GM04503 (cell line): ENCODE data around the gene KSR1.
"Not testable (repeated sequence)": the region's sequence is repeated elsewhere in the genome, so short reads cannot be mapped to it uniquely, and the experiment has no call there.

Experiments
- DNase-seq: peaks from one replicate; pipeline ENCODE4 v3.0.0-alpha.2; 2012; ENCODE audit warnings: low read depth

KSR1 gene

GRCh38 chr17:27455236-27455913, 873 bp upstream of the KSR1 start:
- DNase-seq = no peak

- DNase-seq = no peak
Measured at GRCh38 chr17:27456681-27457359, 572 bp downstream of the KSR1 start.

GRCh38 chr17:27457360-27457715, 1.1 kb downstream of the KSR1 start:
- no peak for DNase-seq

GRCh38 chr17:27457731-27458523, 1.7 kb downstream of the KSR1 start:
- no peak for DNase-seq

GRCh38 chr17:27458524-27458908, 2.3 kb downstream of the KSR1 start:
- DNase-seq = no peak

- DNase-seq = no peak
Measured at GRCh38 chr17:27459433-27459832, 3.2 kb downstream of the KSR1 start.

- DNase-seq = no peak
Measured at GRCh38 chr17:27460196-27460725, 4.0 kb downstream of the KSR1 start.

- DNase-seq = no peak
Measured at GRCh38 chr17:27461192-27461859, 5.1 kb downstream of the KSR1 start.

- DNase-seq = no peak
Measured at GRCh38 chr17:27462149-27462548, 5.9 kb downstream of the KSR1 start.

GRCh38 chr17:27462714-27463113, 6.5 kb downstream of the KSR1 start:
- DNase-seq = no peak

GRCh38 chr17:27463235-27463677, 7.0 kb downstream of the KSR1 start:
- no peak for DNase-seq

- not testable (repeated sequence) for DNase-seq
Measured at GRCh38 chr17:27464019-27464418, 7.8 kb downstream of the KSR1 start.

GRCh38 chr17:27464431-27464830, 8.2 kb downstream of the KSR1 start:
- no peak for DNase-seq

- not testable (repeated sequence) for DNase-seq
Measured at GRCh38 chr17:27465875-27466274, 9.6 kb downstream of the KSR1 start.

GRCh38 chr17:27466376-27466742, 10.1 kb downstream of the KSR1 start:
- DNase-seq = no peak

GRCh38 chr17:27466743-27467375, 10.6 kb downstream of the KSR1 start:
- DNase-seq = no peak

GRCh38 chr17:27469256-27469655, 13.0 kb downstream of the KSR1 start:
- DNase-seq = no peak

GRCh38 chr17:27471321-27472269, 15.3 kb downstream of the KSR1 start:
- no peak for DNase-seq

GRCh38 chr17:27473190-27473747, 17.0 kb downstream of the KSR1 start:
- no peak for DNase-seq
